ENCODE measurements around the gene PABPN1L. TPM values are rescaled to one million over a fixed set of nuclear protein-coding genes. Genes with fewer than 3 reads are reported as not detected.

The PABPN1L gene
- total and polyA plus RNA-seq, 12 donors, result 0.21 TPM; not detected in 11

- DNase-seq (no peak), ATAC-seq (no peak)
- Histone ChIP-seq H3K27ac (no peak overlapping the region), H3K9me3 (no peaks in the 10 kb centered on the region), H3K4me1 (peaks cover 0 to 31% (median 4%) of the 10 kb centered on the region in 9 donors), H3K4me3 (no peak overlapping the region), H3K36me3 (peaks cover 0 to 49% (median 0%) of the 10 kb centered on the region in 9 donors), H3K27me3 (no peaks in the 10 kb centered on the region)
- TF ChIP-seq CTCF (IDR thresholded peaks at IDR 0.05), result no peak
- intact Hi-C loops (cut with DNase I), result loop anchor here in 1 of 10 donors (5.0 kb wide), 1 partner anchor 33 kb away; no protein-coding TSS in a partner anchor
- 94 to 95% methylated on average over 33 of the region's 33 CpGs for WGBS, 2 donors
Observed at GRCh38 chr16:88850531-88851199, 15.8 kb downstream of the PABPN1L start.

GRCh38 chr16:88848557-88848956, 17.9 kb downstream of the PABPN1L start:
- TF ChIP-seq CTCF (IDR thresholded peaks at IDR 0.05), result no peak

GRCh38 chr16:88847654-88848053, 18.8 kb downstream of the PABPN1L start:
- H3K9me3 ChIP-seq, result no peaks in the 10 kb centered on the region
- intact Hi-C loops (cut with DNase I), result no loop called here
- no peak for TF ChIP-seq CTCF (IDR thresholded peaks at IDR 0.05)
- ATAC-seq (no peak), DNase-seq (no peak)
- 91 to 97% methylated on average over 18 of the region's 18 CpGs for WGBS, 2 donors
- no peaks in the 10 kb centered on the region for H3K27me3 ChIP-seq
- H3K36me3 ChIP-seq, result peaks cover 0 to 49% (median 0%) of the 10 kb centered on the region in 9 donors
- H3K4me1 ChIP-seq, result peaks cover 0 to under 1% (median 0%) of the 10 kb centered on the region in 9 donors
- no peak overlapping the region for H3K27ac ChIP-seq
- no peak overlapping the region for H3K4me3 ChIP-seq

More at GRCh38 chr16:88848557-88848956, 17.9 kb downstream of the PABPN1L start:
- Histone ChIP-seq H3K27ac (no peak overlapping the region), H3K9me3 (no peaks in the 10 kb centered on the region), H3K27me3 (no peaks in the 10 kb centered on the region), H3K4me3 (no peak overlapping the region), H3K36me3 (peaks cover 0 to 41% (median 0%) of the 10 kb centered on the region in 9 donors), H3K4me1 (peaks cover 0 to 10% (median 0%) of the 10 kb centered on the region in 9 donors)
- ATAC-seq (no peak), DNase-seq (no peak)
- WGBS, 2 donors, result 91 to 94% methylated on average over 21 of the region's 21 CpGs
- intact Hi-C loops (cut with DNase I), result no loop called here

GRCh38 chr16:88846088-88846487, 20.4 kb downstream of the PABPN1L start:
- Histone ChIP-seq H3K9me3 (no peaks in the 10 kb centered on the region), H3K4me3 (no peak overlapping the region), H3K36me3 (peaks cover 0 to 46% (median 0%) of the 10 kb centered on the region in 9 donors), H3K4me1 (no peaks in the 10 kb centered on the region), H3K27ac (no peak overlapping the region), H3K27me3 (no peaks in the 10 kb centered on the region)
- TF ChIP-seq CTCF (IDR thresholded peaks at IDR 0.05), result no peak
- no peak for DNase-seq
- intact Hi-C loops (cut with DNase I), result no loop called here
- WGBS, 2 donors, result 95 to 99% methylated on average over 9 of the region's 9 CpGs
- no peak for ATAC-seq

Data from heart right ventricle (tissue), 16 donors.